HG03103 (cell line): ENCODE results near the gene PTPN14.
"Not testable (repeated sequence)": the region's sequence is repeated elsewhere in the genome, so short reads cannot be mapped to it uniquely, and the experiment has no call there.

Experiments used
- ATAC-seq: cut with Tn5 transposase; IDR thresholded peaks from one replicate; pipeline ENCODE4 v1.9.1; 2021; ENCODE audit warnings: low read depth; ENCODE audit not compliant: unreplicated experiment

The PTPN14 gene

DNA sequence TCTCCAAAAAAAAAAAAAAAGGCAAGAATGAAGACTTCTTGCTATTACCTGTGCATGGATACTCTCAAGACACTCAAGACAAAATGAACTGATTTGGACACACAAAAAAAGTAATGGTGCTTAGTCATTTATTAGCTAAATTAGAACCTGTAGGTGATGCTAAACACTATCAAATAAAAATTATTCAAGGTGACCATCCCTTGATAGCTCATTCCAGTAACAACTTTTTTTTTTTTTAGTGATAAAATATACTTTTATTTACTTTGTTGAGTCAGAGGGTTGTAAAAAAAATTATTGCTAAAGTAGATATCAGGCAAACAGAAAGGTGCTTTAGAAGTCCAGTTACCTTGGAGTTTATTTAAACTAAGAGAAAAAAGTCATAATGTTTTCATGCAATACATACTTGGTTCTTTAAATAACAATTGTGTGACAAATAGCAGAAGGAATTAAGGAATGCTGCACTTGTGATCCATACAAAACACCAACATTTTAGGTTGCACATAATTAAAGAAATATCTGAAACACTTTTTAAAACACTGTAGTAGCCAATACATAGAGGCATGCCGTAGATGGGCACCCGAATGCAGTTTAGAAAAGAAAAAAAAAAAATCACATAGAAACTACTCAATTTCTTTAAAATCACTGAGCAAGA lies 69.3 kb downstream of the PTPN14 start:
- not testable (repeated sequence) for ATAC-seq

DNA sequence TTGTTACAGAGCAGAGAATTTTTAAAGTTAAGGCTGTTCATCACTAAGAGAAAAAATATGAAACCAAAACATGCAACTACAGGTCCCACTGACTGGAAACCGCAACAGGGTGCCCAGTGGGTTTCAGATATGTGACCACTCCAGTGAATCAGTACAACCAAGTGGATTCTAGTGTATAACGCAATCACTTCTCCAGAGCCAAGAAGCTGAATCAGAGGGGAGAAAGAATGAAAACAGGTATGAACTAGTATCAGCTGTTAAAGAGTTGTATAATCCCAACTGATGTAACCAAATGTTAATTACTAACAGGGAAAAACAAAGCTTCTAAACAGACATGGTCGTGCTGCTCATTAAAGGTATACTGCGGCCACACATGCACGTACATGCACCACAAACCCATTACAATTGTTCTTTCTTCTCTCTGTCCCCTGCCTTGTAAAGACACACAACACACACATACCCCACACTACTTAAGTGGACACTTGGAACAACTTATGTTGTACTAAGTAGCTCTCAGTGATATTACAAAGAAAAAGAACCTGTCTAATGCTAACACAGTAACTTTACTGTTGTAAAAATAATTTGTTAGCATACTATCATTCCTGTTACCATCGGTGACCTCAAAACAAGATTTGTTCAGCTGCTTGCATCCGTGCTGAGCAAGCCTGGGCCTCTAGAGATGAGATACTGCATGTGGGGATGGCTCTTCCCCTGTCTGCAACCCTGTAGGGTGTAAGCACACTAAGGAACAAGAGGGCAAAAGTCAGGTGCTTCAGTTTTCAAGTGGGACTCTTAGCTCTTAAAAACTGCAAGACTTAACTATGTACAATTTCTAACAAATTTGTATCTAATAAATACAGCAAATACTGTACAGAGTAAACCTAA lies 74.2 kb downstream of the PTPN14 start:
- ATAC-seq = no peak

DNA sequence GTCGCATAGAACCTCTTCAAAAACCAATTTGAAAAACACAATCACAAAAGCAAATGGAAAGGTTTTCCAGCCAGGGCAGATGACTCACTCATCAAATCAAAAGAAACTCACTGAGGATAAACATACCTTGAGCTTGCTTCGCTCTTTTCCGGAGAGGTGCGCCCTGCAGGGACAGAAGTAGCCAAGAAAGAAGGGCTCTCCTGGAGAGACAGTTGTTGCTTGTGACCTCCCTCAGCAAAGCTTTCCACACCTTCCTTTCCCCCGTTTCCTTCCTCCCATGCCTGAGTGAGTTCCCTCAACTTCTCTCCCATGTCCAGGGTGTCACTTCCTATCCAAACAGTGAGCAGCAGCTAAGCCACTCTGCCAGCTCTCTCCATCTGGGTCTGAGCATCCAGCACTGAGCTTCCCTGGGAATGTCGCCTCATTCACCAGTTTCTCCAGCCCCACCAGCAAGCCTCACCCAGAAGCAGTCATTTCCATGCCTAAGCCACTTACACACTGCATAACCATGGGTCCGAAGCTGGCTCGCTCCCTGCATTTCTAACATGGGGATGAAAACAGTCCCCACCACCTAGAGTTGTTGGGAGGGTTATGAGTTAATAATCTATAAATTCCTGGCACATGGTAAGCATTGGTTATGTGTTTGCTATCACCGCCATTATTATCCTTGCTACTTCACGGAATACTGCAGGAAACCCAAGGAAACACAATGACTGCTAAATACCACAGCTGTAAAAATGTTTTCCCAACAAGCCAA lies 75.0 kb downstream of the PTPN14 start:
- ATAC-seq = no peak

DNA sequence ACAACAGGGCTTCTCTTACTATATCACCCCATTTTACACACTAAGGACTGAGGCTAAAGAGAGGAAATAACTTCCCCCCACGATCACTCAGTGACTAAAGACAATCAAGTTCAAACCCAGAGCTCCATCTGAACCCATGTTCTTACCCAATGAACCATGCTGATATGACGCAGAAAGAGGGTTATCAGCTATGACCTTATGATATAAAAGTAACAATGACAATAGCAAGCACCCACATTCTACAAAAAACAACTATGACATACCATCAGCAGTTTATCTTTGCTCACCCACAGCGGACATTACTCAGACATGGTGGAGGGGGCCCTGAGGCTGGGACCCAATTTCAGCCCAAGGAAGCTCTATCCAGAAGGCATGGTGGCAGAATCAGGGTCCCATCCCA lies 75.7 kb downstream of the PTPN14 start:
- no peak for ATAC-seq

DNA sequence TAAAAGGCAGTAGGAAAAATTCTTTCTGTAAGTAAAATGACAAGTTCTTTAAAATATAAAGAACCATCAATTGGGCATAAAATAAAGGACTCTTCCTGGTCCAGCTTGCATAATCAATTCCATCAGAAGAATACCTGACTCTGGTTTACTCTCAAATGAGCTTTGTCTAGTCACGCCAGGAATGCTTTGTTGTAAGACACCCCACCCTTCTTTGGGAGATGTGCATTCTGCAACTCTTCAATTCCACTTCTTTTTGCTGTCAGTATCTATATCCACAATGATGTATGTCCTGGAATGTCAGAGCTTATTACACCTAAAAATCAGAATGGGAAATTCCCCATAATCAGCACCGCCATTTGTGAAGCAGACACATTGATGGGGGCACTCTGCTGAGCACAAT lies 76.1 kb downstream of the PTPN14 start:
- no peak for ATAC-seq

DNA sequence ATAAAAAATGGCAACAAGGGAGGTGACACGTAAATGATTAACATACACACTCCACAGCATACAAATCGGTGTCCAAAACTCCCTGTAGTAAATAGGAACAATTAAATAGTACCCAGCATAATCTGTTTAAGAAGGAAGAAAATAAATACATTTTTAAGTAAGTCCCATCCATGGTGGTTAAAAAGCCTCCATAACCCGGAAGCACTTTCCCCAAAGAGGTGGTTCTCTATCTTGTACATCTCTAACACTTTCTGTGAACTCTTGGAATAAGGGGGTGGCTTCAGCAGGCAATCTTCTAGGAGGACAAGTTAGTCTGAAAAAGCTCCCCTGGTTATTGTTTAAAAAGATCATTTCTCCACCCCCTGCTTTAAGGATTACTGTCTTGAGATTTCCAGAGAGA lies 76.9 kb downstream of the PTPN14 start:
- ATAC-seq = no peak

DNA sequence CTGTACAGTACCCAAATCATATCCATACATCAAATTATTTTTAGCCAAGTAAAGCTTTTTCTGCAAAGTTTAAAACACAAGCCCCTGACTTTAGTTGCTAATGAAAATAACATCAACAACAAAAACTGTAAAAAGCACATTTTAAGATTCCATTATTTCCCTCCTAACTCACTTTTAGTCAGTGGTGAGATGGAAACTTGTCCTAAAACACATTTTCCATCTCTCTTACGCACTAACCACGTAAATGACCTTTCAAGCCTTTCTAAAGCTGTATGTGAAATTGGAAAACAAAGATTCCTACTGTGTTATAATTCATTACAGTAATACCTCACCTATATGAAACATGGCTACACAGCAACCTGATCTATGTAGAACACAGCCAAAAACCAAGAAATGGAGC lies 77.5 kb downstream of the PTPN14 start:
- no peak for ATAC-seq

DNA sequence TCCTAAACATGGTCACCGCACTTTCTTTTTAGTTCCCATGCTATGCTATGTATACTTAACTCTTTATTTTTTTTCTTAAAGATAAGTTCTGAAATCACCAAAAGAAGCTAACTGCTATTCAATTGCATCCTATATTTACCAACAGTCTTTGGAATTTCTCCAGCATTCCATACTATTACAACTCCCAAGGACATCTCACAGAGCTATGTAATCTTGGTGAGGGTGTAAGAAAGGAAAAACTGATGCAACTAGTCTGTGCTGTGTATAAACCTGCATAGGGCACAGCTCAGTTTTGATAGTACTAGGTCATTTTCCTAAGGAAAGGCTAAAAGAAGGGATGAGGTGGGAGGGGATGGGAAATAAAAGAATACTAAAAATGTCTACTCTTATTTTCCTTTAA lies 78.0 kb downstream of the PTPN14 start:
- no peak for ATAC-seq

DNA sequence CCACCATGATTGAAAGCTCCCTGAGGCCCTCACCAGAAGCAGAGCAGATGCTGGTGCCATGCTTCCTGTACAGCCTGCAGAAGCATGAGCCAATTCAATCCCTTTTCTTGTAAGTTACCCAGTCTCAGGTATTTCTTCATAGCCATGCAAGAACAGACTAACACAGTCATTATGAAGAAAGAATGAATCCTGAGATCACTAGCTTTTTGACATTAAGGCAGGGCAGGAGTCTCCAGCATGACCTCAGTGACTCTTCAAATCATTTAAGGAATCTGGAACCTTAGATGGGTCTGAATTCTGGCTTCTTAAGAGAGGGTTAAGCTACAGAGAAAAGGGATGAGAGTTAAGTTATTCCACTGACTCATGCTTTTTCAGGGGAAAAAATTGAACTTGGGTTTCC lies 79.0 kb downstream of the PTPN14 start:
- no peak for ATAC-seq

DNA sequence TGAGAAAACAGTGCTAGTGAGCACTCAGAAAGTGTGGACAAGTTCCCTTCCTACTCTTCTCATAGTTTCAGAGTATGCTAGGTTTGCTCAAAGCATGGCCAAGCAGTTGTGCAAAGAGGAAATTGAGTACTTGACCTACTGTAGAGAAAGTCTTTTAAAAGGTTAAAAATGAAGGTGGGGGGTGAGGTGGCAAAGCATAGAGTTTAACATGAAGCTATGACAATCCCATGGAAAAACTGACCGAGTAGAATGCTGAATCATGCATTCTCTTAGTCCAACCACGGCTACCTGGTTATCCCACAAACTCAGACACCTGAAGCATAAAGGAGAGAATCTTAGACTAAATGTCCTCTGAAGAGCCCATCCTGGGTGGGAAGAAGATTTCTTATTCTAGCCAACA lies 79.9 kb downstream of the PTPN14 start:
- no peak for ATAC-seq

DNA sequence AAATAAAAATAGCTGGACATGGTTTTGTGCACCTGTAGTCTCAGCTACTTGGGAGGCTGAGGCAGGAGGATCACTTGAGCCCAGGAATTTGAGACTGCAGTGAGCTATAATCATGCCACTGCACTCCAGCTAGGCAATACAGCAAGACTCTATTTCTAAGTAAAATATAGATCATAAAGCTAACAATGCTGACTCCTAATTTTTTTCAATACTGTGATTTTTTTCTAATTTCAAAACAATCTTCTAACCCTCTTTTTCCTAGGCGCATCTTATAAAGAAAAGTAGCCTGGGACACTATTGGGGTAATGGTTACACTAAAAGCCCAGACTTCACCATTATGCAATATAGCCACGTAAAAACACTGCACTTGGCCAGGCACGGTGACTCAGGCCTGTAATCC lies 81.3 kb downstream of the PTPN14 start:
- no peak for ATAC-seq

DNA sequence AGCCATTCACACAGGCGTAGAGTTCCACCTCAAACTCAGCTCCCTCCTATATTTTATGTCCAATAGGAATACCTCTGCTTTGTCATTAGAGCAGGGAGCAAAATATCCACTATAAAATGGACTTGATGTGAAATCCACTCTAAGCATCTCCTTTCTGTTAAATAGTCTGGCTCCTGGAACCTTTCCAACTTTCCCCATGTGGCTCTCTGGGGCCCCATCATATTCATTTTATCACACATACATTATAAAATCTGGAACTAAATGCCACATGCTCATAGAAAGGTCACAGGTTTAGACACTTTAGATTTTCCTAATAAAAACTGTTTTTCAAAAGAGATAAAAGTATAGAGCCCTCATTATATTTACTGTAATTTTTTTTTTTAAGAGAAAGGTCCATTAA lies 82.1 kb downstream of the PTPN14 start:
- ATAC-seq = no peak

DNA sequence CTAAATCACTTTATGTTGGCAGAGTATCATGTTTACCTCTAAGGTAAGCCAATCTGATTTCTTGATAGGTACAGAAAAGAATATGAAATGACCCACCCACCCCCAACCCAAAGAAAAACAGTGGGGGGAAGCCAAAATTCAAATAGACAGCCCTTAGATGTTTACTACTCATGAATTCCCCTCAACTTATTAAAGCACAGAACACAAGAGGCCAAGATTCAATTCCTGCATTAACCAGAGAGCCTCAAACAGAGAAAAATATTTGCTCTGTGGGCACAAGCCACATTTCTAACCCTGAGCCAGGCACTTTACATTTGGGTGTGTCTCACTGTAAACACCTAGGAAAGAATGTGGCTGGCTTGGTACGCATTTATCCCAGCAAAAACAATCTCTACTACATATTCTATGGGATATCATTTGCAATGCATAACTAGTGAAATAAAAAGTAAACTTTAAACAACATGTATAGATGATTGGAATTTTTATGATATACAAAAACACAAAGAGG lies 84.3 kb downstream of the PTPN14 start:
- no peak for ATAC-seq

DNA sequence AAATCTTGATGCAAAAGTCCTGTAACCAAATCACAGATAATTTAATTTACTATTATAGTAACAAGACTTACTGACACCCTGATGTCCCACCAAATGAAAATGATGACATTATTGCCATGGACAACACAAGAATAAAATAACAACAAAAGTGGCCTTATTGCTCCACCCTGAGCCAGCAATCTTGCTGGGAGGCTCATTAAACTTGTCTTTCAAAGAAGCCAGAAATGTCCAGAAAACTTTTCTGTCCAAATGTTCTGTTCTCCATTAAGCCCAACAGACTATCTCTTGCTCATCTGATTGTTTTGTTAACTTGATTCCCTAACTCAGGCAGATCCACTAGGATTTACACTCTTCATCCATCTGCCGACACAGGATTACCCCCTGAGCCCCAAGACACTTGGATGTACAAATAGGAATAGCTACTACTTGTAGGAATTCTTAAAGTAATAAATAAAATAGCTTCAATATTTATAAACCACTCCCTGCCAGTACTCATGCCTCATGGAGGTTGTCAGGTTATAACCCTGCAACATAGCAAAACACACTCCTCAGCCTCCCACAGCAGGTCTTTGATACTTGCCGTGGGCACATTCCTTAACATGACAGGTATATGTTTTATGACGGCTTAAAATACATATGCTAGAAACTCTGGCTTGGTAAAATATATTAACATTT lies 84.9 kb downstream of the PTPN14 start:
- no peak for ATAC-seq

DNA sequence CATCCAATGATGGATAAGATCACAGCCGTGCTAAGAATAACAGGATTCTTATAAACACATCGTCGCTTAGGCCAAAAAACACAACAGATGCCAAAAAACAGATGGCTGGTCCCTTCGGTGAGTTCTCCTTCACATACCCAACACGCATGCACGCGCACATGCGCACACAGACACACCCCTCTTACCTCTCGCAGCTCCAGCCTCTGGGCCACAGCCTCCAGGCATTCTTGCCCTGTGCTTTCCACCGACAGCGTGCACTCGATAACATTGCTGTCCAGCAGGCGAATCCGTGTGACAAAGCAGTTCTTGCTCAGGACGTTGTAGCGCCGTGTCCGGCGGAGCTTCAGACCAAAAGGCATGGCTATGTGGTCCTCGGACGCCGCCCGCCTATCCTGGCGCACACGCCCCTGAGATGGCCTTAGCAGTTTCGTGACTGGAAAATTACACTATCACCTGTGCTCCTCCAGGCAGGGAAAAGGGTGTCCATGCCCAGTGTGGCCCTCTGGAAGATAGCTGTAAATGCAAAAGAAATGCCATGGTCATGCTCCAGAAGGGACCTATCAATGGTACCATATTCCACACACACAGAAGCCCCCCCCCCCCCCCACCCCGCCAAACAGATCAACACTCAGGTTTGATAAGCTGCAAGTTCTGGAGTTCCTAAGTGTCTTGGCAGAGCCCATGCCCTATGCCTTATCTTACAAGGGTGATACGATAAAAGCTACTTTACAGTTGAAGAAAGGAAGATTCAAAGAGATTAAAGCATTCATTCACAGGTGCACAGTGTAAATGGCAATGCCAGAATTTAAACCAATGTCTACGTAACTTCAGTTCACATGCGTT lies 86.7 kb downstream of the PTPN14 start:
- ATAC-seq = no peak

DNA sequence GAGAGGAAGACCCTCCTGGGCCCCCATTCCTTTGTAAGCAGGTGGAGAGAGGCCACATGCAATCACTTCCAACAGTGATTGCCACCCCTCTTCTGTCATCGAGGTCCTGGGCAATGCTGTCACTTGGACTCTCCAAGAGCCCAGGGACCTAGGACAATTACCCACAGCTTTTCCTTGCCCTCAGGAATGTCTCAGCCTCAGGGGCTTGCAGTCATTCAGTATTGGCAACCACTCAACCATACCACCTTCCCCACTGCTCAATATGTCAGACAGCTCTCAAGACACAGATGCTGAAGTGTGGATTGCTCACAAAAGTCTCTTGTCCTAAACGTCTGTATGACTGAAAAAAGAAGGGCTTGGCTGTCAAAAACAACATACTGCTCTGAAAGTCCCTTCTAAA lies 87.8 kb downstream of the PTPN14 start:
- ATAC-seq = no peak

DNA sequence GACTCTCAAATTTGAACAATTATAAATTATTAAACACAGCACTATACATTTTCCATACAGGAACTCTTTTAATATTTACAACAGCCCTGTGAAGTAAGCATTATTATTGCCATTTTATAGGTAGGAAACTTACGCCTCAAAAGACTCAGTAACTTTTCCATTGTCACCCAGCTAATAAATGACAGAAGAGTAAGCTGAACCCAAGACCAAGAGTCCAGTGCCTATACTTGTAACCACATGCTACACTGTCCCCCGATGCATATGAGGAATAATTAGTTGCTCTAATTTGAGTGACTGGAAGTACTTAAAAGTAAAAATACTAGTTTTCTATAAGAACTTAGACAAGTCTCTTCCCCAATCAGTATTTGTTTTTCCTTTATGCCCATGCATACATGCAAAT lies 88.5 kb downstream of the PTPN14 start:
- no peak for ATAC-seq

DNA sequence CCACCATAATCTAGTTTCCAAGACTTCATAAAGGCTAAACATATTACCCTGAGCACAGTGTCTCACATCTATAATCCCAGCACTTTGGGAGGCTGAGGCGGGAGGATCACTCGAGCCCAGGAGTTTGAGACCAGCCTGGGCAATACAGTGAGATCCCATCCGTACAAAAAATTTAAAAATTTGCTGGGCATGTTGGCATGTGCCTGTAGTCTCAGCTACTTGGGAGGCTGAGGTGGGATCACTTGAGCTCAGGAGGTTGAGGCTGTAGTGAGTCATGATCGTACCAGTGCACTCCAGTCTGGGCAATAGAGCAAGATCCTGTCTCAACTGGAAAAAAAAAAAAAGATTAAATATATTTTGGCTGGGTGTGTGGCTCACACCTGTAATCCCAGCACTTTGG lies 90.1 kb downstream of the PTPN14 start:
- no peak for ATAC-seq

DNA sequence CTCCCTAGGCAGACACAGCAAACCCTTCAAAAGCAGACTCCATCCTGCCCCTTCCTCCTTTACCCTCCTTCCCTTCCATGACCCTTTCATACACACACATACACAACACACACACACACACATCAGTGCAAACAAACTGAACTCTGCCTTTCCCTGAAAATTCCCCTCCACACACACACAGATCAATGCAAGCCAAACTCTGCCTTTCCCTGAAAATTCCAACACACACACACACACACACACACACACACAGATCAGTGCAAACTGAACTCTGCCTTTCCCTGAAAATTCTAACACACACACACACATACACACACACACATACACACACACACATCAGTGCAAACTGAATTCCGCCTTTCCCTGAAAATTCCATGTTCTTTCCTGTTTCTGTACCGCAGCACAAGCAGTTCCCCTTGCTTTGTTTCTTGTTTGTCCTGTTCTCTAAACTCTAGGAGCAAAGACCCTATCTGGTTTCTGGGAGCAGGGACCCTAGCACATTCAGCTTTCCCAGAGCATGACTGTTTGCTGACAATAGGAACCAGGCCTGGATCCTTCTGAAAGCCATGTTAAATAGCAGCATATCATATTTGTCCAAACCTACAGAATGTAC lies 91.0 kb downstream of the PTPN14 start:
- no peak for ATAC-seq
